ENCODE results near the gene PTPN4. TPM values are rescaled to one million over a fixed set of nuclear protein-coding genes. Genes with fewer than 3 reads are reported as not detected.

Gene PTPN4
- 9.3 TPM for polyA plus RNA-seq (2013, experiment 1 of 2; ENCODE audit: insufficient read length)
- polyA plus RNA-seq (2013, experiment 2 of 2; ENCODE audit: insufficient read length) = 9.3 TPM

GRCh38 chr2:119759451-119760236 lies at the start of gene PTPN4:
PTPN4 (plus strand) TSS chr2:119759922; CDS start chr2:119809854, 49,932 bp downstream.
- DNase-seq = peak; percentile 98

DNA sequence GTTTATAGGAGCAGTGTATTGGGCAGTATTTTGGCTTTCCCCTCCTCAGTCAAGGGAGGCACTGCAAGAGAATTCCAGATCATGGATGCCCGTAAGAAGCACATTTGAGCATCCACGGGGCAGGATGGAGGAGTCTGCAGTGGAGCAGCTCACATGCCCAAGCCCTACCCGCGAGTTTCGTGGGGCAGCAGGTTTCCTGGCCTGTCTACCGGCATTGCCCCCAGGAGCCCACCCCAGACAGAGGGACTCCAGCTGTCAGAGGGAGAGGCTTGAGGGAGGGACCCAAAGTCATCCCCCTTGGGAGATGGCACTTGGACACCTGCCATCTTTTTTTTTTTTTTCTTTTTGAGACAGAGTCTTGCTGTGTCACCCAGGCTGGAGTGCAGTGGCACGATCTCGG lies 49.4 kb upstream of the PTPN4 start:
- no peak for DNase-seq

GRCh38 chr2:119711352-119711751 lies 48.4 kb upstream of the PTPN4 start:
- no peak for DNase-seq

DNA sequence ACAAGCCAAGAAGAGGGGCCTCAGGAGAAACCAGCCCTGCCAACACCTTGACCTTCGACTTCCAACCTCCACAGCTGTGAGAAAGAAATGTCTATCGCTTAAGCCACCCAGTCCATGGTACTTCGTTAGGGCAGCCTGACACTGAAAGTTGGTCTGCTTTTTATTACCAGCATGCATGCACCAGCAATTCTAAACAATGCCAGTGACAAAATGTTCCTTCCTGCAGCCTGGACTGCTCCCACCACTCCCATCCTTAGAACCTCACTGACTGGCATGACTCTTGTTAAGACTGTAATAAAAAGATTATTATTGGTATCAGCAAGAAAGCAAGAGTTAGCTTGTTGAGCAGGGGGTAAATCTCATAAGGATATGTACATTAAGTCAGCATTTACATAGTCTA lies 47.2 kb upstream of the PTPN4 start:
- DNase-seq = no peak

- peak; percentile 38 for DNase-seq
Measured at GRCh38 chr2:119713819-119714490, 45.8 kb upstream of the PTPN4 start.

- DNase-seq = no peak
Measured at GRCh38 chr2:119715409-119716283, 44.1 kb upstream of the PTPN4 start.

DNA sequence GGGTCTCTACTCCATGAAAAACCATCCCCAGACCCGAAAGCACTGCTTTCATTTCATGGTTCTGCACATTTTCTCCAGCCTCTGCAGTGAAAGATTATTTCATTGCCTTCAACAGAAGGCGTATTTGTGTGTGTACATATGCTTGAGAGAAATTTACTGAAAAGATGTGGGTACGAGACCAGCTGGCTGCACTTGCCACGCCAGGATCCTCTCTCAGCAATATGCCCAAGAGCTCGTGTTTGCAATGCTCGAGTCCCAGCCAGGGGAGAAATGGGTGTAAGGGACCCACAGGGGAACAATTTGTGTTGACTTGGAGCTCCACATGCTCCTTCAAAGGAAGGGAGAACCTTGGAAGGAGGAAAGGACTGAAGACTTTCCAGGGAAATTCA lies 43.4 kb upstream of the PTPN4 start:
- no peak for DNase-seq

DNA sequence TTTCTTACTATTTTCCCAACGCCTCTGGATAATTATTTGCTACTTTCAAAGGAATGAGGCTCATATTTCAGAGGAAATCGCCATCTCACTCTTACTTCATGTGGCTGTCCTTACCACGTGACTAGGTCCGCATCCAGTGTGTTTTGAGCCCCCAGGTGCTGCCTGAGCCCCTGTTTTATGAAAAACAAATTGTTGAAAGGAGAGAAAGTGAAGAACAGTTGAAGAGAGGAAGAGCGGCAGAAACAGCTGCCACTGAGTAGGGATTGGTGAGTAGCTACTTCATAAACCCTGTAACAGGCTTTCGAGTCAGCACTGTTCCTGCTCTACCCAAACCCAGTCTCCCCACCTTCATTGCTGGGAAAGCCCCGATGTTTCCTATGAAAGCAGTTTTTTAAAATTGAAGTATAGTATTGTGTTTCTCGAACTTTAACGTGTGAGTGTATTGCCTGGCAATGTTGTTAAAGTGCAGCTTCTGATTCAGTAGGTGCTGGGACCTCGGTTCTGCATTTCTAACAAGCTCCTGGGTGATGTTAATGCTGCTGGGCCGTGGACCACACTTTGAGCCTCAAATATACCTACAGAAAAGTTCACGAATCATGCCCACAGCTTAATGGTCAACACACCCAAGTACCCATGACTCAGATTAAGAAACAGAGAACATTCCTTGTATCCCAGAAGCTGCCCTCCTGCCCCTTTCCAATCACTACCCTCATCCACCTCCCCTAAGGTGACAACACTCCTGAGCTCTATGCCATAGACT lies 41.0 kb upstream of the PTPN4 start:
- no peak for DNase-seq

DNA sequence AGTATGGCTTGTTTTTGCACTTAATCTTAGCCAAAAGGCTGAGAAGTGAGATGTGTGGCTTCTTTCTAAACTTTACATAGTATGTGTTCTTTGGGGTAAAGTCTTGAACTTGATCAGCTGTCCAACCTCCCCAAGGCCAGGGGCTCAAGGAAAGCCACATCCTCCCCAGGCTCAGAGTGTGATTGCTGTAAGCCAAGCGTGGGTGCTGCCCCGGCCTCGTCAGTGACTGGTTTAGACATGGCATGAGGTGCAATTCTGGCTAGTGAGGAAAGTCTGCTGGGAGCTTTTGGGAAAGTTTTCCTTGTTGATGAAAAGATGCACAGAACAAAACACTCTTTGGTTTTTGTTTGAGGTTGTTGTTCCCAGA lies 40.5 kb upstream of the PTPN4 start:
- no peak for DNase-seq

- DNase-seq = peak; percentile 15
Measured at GRCh38 chr2:119721043-119721442, 38.7 kb upstream of the PTPN4 start.

- DNase-seq = no peak
Measured at GRCh38 chr2:119721462-119721861, 38.3 kb upstream of the PTPN4 start.

DNA sequence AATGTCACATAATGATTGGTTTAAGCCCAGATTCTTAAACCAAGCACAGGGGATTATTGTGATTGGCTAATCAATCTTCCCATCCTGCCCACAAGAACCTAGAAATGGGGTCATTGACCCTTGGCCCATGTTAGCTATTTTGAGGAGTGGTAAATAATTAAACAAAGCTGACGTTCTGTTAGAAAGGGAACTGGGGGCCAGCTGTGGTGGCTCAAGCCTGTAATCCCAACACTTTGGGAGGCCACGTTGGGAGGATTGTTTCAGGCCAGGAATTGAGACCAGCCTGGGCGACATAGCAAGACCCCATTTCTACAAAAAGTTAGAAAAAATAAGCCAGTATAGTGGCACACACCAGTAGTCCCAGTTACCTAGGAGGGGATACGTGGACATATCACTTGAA lies 37.8 kb upstream of the PTPN4 start:
- no peak for DNase-seq

- no peak for DNase-seq
Measured at GRCh38 chr2:119723186-119723585, 36.5 kb upstream of the PTPN4 start.

DNA sequence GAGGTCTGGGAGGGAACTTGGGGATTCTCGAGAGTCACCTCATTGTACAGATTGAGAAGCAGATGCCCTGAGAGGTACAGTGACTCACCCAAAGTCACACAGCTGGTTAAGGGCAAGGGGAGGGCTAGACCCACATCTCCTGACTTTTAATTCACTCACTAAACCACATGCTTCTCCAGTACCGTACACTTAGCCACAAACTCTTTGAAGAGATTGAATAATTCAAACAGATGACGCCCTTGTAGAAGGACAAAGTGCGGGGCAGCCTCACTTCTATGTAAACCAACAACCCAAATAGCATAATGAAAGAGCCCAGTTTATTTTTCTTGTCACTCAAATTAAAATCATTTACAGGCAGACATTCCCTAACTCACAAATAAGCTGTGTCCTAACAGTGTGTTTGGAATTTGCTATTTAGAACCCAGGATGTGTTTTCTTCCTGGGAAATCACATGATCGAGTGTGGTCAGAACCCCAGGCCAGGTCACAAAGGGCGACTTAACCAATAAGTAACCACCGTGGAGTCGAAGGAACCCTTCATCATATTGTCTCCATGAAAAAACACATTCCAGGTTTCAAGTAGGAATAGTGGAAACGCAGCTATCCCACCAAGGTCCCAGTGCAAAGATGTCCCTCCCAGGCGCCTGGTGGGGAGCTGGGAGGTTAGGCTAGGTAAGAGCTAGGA lies 35.8 kb upstream of the PTPN4 start:
- DNase-seq = no peak

GRCh38 chr2:119724656-119725485 lies 34.9 kb upstream of the PTPN4 start:
- DNase-seq = no peak

- DNase-seq = no peak
Measured at GRCh38 chr2:119727493-119727892, 32.2 kb upstream of the PTPN4 start.

GRCh38 chr2:119728421-119728820 lies 31.3 kb upstream of the PTPN4 start:
- no peak for DNase-seq

DNA sequence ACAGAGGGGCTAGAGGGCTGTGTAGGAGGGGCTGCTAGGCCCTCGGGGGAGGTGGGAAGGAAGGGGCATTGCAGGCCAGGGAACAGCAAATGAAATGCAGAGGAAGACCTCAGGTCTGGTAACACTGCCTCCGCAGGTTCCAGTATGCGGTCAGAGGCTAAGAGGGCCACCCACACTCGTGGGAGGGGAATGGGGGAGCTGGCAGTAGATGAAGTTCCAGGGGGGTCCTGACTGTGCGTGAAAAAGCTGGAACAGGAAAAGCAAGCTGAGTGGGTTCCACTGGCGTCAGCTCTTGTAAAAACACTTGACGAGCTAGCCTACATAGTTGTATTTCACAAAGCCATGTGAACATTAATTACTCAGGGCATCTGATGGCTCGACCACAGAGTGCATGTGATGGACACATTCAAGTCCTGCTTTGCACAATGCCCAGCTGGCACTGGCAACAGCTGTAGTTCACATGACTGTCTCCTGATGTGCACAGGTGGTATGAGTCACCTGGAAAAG lies 29.0 kb upstream of the PTPN4 start:
- DNase-seq = no peak

DNA sequence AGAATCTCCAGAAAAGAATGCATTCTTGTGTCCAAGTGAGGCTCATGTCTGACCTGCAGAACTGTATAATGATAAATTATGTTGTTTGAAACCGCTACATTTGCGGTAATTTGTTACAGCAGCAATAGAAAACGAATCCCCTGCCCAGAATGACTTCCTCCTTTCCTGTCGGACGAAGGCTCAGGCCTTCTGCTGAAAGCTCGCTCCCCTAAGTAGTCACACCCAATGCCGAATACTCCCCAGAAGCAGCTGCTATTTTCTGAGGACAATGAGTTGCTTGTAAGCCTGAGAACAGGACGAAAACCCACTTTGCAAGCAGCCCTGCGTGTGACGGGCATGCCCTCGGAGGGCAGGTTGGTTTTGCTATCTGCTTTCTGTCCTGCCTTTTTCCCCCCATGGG lies 27.7 kb upstream of the PTPN4 start:
- no peak for DNase-seq

GRCh38 chr2:119732601-119733164 lies 27.0 kb upstream of the PTPN4 start:
- DNase-seq = no peak

Measured in fibroblast of skin of back (primary cell).